Skeletal muscle tissue (tissue), 4 donors: ENCODE measurements around the gene SPAG7. TPM values are rescaled to one million over a fixed set of nuclear protein-coding genes. Genes with fewer than 3 reads are reported as not detected.
A peak's percentile ranks its signal among the peaks of the same experiment; 100 is the strongest.

Source experiments
- H3K27ac ChIP-seq: one replicate; pipeline ENCODE4 v1.7.0; 2013; ENCODE audit warnings: mild to moderate bottlenecking, low read depth, low read length, inconsistent platforms
- H3K27me3 ChIP-seq, 3 donors: one replicate each; pipeline ENCODE4 v1.7.0; 2013; ENCODE audit warnings: low read length in 3 of 3; ENCODE audit not compliant: control insufficient read depth in 3 of 3, insufficient read depth in 3 of 3
- H3K36me3 ChIP-seq, 3 donors: one replicate each; pipeline ENCODE4 v1.7.0; 2013; ENCODE audit warnings: low read length in 3 of 3; ENCODE audit not compliant: control insufficient read depth in 3 of 3, insufficient read depth in 3 of 3
- H3K4me1 ChIP-seq, 3 donors: one replicate each; pipeline ENCODE4 v1.7.0; 2013; ENCODE audit warnings: low read length in 3 of 3, mild to moderate bottlenecking in 3 of 3; ENCODE audit not compliant: control insufficient read depth in 3 of 3, insufficient read depth in 3 of 3
- H3K4me3 ChIP-seq, 3 donors: one replicate each; pipeline ENCODE4 v1.7.0; 2013; ENCODE audit warnings: low read length in 3 of 3
- H3K9ac ChIP-seq, 3 donors: one replicate each; pipeline ENCODE4 v1.7.0; 2013; ENCODE audit warnings: low read length in 3 of 3, mild to moderate bottlenecking in 3 of 3, moderate library complexity in 2 of 3, low read depth in 1 of 3
- H3K9me3 ChIP-seq, 3 donors: one replicate each; pipeline ENCODE4 v1.7.0; 2013; ENCODE audit warnings: low read length in 3 of 3; ENCODE audit not compliant: control insufficient read depth in 3 of 3
- total RNA-seq: library from RNA; depleted of rRNA; stranded (reverse); fragments of >200 nt; gene quantifications from one replicate; pipeline ENCODE4 v1.2.3, GENCODE V29; 2014
- donor health status: Osteomylitis.

Gene SPAG7
- total RNA-seq, 1 donor from 2014 or later = 51.7 TPM

GRCh38 chr17:4998027-4998731 is 30.6 kb upstream of the SPAG7 start:
- Histone ChIP-seq H3K9ac (peak overlapping the region; percentile 96 to 99 (median 99)), H3K27ac (peak overlapping the region; percentile 99), H3K4me1 (peaks cover 48 to 55% (median 54%) of the 10 kb centered on the region in 3 donors), H3K36me3 (peaks cover 19 to 25% (median 20%) of the 10 kb centered on the region in 3 donors), H3K9me3 (no peaks in the 10 kb centered on the region), H3K4me3 (peak overlapping the region; percentile 92 to 99 (median 96)), H3K27me3 (no peaks in the 10 kb centered on the region)

GRCh38 chr17:4997302-4998026 is 29.8 kb upstream of the SPAG7 start, which contains the start of the genes INCA1 and KIF1C:
Gene INCA1, minus strand, starts transcription at chr17:4997522. Its CDS starts 3,085 bp downstream, at chr17:4994437.
Gene KIF1C, plus strand, starts transcription at chr17:4997950. Its CDS starts 2,297 bp downstream, at chr17:5000247.
- no peaks in the 10 kb centered on the region for H3K27me3 ChIP-seq
- H3K27ac ChIP-seq = peak within 1 kb of the TSS; percentile 99
- peak within 1 kb of the TSS; percentile 96 to 99 (median 99) for H3K9ac ChIP-seq
- no peaks in the 10 kb centered on the region for H3K9me3 ChIP-seq
- H3K4me1 ChIP-seq = peaks cover 47 to 48% (median 47%) of the 10 kb centered on the region in 3 donors
- H3K36me3 ChIP-seq = peaks cover 15 to 20% (median 15%) of the 10 kb centered on the region in 3 donors
- H3K4me3 ChIP-seq = peak within 1 kb of the TSS; percentile 92 to 99 (median 96)

DNA sequence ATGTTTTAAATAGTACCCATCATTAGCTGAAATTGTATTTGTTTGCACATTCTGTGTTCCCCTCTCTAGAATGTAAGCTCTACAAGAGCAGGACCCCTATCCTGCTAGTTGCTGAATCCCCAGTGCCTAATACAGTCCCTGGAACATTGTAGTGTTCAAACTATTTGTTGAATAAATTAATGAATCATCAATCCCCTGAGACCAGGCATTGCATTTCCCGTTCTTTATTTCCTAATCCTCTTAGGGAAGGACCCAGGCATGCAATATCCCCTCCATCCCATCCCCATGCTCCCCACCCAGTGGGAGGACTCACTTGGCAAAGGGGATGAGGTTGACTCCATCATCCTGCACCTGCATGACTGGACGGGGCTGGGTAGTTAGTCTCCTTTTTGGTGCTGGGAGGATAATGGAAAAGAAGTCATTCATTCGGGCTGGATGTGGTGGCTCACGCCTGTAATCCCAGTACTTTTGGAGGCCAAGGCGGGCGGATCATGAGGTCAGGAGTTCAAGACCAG is 26.5 kb upstream of the SPAG7 start:
- Histone ChIP-seq H3K9me3 (no peaks in the 10 kb centered on the region), H3K4me1 (peaks cover 14 to 16% (median 15%) of the 10 kb centered on the region in 3 donors), H3K4me3 (no peak overlapping the region), H3K27me3 (no peaks in the 10 kb centered on the region), H3K36me3 (peaks cover 0 to 4% (median 3%) of the 10 kb centered on the region in 3 donors), H3K27ac (no peak overlapping the region), H3K9ac (no peak overlapping the region)

DNA sequence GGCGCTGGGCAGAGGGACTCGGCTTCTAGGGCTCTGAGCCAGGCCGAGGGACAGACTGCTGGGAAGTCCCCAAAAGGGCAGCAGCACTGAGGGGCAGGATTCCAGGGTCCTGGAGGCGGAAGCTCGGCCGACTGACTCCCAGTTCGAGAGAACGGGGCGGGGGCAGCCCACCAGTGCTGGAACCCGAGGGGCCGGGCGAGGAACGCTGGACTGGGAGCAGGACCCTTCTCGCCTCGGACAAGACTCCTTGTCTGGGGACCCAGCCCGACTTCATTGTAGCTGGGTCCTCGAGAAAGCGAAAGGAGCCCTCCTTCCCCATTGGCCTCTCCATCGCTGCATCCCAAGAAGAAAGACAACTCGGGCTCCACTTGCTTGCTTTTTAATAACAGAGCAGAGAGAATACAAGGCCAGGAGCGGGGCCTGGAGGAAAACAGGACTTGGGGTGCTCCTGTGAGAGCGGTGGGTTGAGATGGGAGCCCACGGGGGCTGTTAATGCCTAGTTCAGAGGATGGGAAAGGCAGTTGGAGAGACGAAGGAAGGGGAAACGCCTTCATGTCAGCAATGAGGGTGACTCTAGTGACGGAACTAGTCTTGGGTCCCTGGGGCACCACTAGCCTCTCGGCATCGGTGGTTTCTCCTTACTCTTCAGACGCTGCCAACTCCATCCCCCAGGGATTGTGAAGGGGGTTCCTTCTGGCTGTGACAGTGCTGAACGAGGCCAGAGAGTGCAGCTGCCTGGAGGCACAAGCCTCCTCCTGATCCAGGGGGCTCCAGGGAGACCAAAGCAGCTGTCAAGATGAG is 20.4 kb upstream of the SPAG7 start:
- peak overlapping the region; percentile 96 for H3K27ac ChIP-seq
- peak overlapping the region; percentile 79 to 89 (median 87) for H3K4me3 ChIP-seq
- H3K9me3 ChIP-seq = no peaks in the 10 kb centered on the region
- peaks cover 3 to 17% (median 7%) of the 10 kb centered on the region in 3 donors for H3K36me3 ChIP-seq
- peak overlapping the region; percentile 93 to 97 (median 94) for H3K9ac ChIP-seq
- no peaks in the 10 kb centered on the region for H3K27me3 ChIP-seq
- peaks cover 25 to 32% (median 29%) of the 10 kb centered on the region in 3 donors for H3K4me1 ChIP-seq

GRCh38 chr17:4986951-4987766 is 19.5 kb upstream of the SPAG7 start, which contains the start of gene CAMTA2:
Gene CAMTA2, minus strand, starts transcription at chr17:4987675. Its CDS starts 1,453 bp downstream, at chr17:4986222.
- H3K27me3 ChIP-seq = no peaks in the 10 kb centered on the region
- peak within 1 kb of the TSS; percentile 93 to 97 (median 94) for H3K9ac ChIP-seq
- peaks cover 12 to 25% (median 15%) of the 10 kb centered on the region in 3 donors for H3K36me3 ChIP-seq
- H3K9me3 ChIP-seq = no peaks in the 10 kb centered on the region
- H3K4me3 ChIP-seq = peak within 1 kb of the TSS; percentile 79 to 89 (median 87)
- H3K27ac ChIP-seq = peak within 1 kb of the TSS; percentile 96
- H3K4me1 ChIP-seq = peaks cover 25 to 32% (median 29%) of the 10 kb centered on the region in 3 donors

GRCh38 chr17:4986403-4986802 is 18.8 kb upstream of the SPAG7 start:
- H3K9me3 ChIP-seq = no peaks in the 10 kb centered on the region
- no peaks in the 10 kb centered on the region for H3K27me3 ChIP-seq
- peaks cover 15 to 32% (median 18%) of the 10 kb centered on the region in 3 donors for H3K36me3 ChIP-seq
- peaks cover 25 to 32% (median 29%) of the 10 kb centered on the region in 3 donors for H3K4me1 ChIP-seq
- peak overlapping the region; percentile 79 to 89 (median 87) for H3K4me3 ChIP-seq
- peak overlapping the region; percentile 96 for H3K27ac ChIP-seq
- peak overlapping the region; percentile 93 to 97 (median 94) for H3K9ac ChIP-seq

- H3K36me3 ChIP-seq = peaks cover 43 to 59% (median 52%) of the 10 kb centered on the region in 3 donors
- H3K9me3 ChIP-seq = no peaks in the 10 kb centered on the region
- H3K27me3 ChIP-seq = no peaks in the 10 kb centered on the region
- H3K9ac ChIP-seq = no peak overlapping the region
- H3K4me1 ChIP-seq = peaks cover 18 to 31% (median 22%) of the 10 kb centered on the region in 3 donors
- no peak overlapping the region for H3K27ac ChIP-seq
- no peak overlapping the region for H3K4me3 ChIP-seq
These were observed 14.7 kb upstream of the SPAG7 start for GRCh38 chr17:4982305-4982704.

DNA sequence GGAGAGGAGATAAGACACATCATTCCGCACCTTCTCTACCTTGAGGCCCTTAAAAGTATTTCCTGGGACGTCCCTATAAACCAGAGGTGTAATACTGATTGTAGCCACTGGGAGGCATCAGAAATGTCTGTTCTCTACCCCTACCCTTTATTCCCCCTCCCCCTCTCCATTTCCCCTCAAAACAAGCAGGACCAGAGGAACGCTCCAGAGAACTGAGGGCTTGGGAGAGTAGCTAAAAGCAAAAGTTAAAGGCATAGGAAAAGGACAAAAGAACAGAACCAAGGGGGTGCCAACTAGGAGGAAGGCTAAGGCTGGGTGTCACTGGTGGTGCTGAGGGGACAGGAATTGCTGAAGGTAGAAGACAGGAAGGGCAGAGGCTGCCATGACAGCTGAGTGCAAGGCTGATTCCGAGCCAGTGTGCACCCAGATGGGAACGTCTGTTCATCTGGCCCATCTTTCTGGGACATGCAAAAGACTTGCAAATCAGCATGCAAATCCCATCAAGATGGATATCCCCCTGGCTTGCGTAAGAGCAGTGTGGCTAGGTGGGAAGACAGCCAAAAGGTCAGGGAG is 13.1 kb upstream of the SPAG7 start:
- H3K9me3 ChIP-seq = no peaks in the 10 kb centered on the region
- no peaks in the 10 kb centered on the region for H3K27me3 ChIP-seq
- no peak overlapping the region for H3K27ac ChIP-seq
- no peak overlapping the region for H3K4me3 ChIP-seq
- H3K36me3 ChIP-seq = peaks cover 50 to 65% (median 61%) of the 10 kb centered on the region in 3 donors
- no peak overlapping the region for H3K9ac ChIP-seq
- peaks cover 6 to 18% (median 9%) of the 10 kb centered on the region in 3 donors for H3K4me1 ChIP-seq
